HEK293 (cell line): ENCODE results near the gene CPTP.

Experiments used
- BCL11B ChIP-seq: fragments of 450-650 bp; formaldehyde crosslinking; IDR thresholded peaks from 2 replicates; pipeline ENCODE4 v1.5.1; 2016; ENCODE audit warnings: low read depth, missing biosample characterization, missing genetic modification characterization
- EGR2 ChIP-seq: fragments of 450-650 bp; formaldehyde crosslinking; IDR thresholded peaks from 2 replicates; pipeline ENCODE4 v1.5.1; 2016; ENCODE audit warnings: low read depth, missing biosample characterization, missing genetic modification characterization
- HOXC10 ChIP-seq: sonication (generic); formaldehyde crosslinking; IDR thresholded peaks from 2 replicates; pipeline ENCODE4 v1.8.1; 2023; ENCODE audit warnings: mild to moderate bottlenecking, missing genetic modification reagents
- KLF16 ChIP-seq: fragments of 450-650 bp; formaldehyde crosslinking; IDR thresholded peaks from 2 replicates; pipeline ENCODE4 v1.5.1; 2017; ENCODE audit warnings: missing biosample characterization, missing genetic modification characterization
- PRDM2 ChIP-seq: fragments of 450-650 bp; formaldehyde crosslinking; IDR thresholded peaks from 2 replicates; pipeline ENCODE4 v1.5.1; 2016; ENCODE audit warnings: missing biosample characterization, missing genetic modification characterization, borderline replicate concordance
- PRDM4 ChIP-seq: fragments of 450-650 bp; formaldehyde crosslinking; IDR thresholded peaks from 2 replicates; pipeline ENCODE4 v1.5.1; 2017; ENCODE audit warnings: missing biosample characterization, missing genetic modification characterization
- SALL2 ChIP-seq: fragments of 450-650 bp; formaldehyde crosslinking; IDR thresholded peaks from 2 replicates; pipeline ENCODE4 v1.5.0; 2017; ENCODE audit warnings: missing biosample characterization, mild to moderate bottlenecking, missing genetic modification characterization, borderline replicate concordance
- SCRT2 ChIP-seq: fragments of 450-650 bp; formaldehyde crosslinking; IDR thresholded peaks from 2 replicates; pipeline ENCODE4 v1.5.1; 2016; ENCODE audit warnings: missing biosample characterization, missing genetic modification characterization
- ZBTB26 ChIP-seq: fragments of 450-650 bp; formaldehyde crosslinking; optimal IDR thresholded peaks from 2 replicates; pipeline ENCODE3; 2016; ENCODE audit warnings: missing biosample characterization, mild to moderate bottlenecking, missing genetic modification characterization
- ZBTB48 ChIP-seq: fragments of 450-650 bp; formaldehyde crosslinking; IDR thresholded peaks from 2 replicates; pipeline ENCODE4 v1.5.1; 2016; ENCODE audit warnings: missing biosample characterization, missing genetic modification characterization
- ZBTB6 ChIP-seq: fragments of 450-650 bp; formaldehyde crosslinking; IDR thresholded peaks from 2 replicates; pipeline ENCODE4 v1.5.1; 2017; ENCODE audit warnings: missing biosample characterization, missing genetic modification characterization
- ZFP41 ChIP-seq: fragments of 450-650 bp; formaldehyde crosslinking; IDR thresholded peaks from 2 replicates; pipeline ENCODE4 v1.5.1; 2016; ENCODE audit warnings: missing biosample characterization, missing genetic modification characterization, borderline replicate concordance
- ZFP69B ChIP-seq: fragments of 450-650 bp; formaldehyde crosslinking; IDR thresholded peaks from 2 replicates; pipeline ENCODE4 v1.5.1; 2016; ENCODE audit warnings: missing biosample characterization, missing genetic modification characterization
- ZNF175 ChIP-seq: fragments of 450-650 bp; formaldehyde crosslinking; IDR thresholded peaks from 2 replicates; pipeline ENCODE4 v1.5.1; 2016; ENCODE audit warnings: missing biosample characterization, missing genetic modification characterization
- ZNF23 ChIP-seq: fragments of 450-650 bp; formaldehyde crosslinking; IDR thresholded peaks from 2 replicates; pipeline ENCODE4 v1.5.1; 2016; ENCODE audit warnings: missing biosample characterization, missing genetic modification characterization, borderline replicate concordance
- ZNF311 ChIP-seq: fragments of 450-650 bp; formaldehyde crosslinking; IDR thresholded peaks from 2 replicates; pipeline ENCODE4 v1.5.1; 2017; ENCODE audit warnings: missing biosample characterization, missing genetic modification characterization, borderline replicate concordance
- ZNF335 ChIP-seq: fragments of 450-650 bp; formaldehyde crosslinking; conservative IDR thresholded peaks from 2 replicates; pipeline ENCODE4 v1.5.1; 2016; ENCODE audit warnings: missing biosample characterization, missing genetic modification characterization
- ZNF404 ChIP-seq: fragments of 450-650 bp; formaldehyde crosslinking; IDR thresholded peaks from 2 replicates; pipeline ENCODE4 v1.5.1; 2017; ENCODE audit warnings: missing biosample characterization, missing genetic modification characterization
- ZNF488 ChIP-seq: fragments of 450-650 bp; formaldehyde crosslinking; IDR thresholded peaks from 2 replicates; pipeline ENCODE4 v1.5.1; 2016; ENCODE audit warnings: missing biosample characterization, missing genetic modification characterization
- ZNF580 ChIP-seq: fragments of 450-650 bp; formaldehyde crosslinking; IDR thresholded peaks from 2 replicates; pipeline ENCODE4 v1.5.1; 2016; ENCODE audit warnings: missing biosample characterization, missing genetic modification characterization
- ZNF623 ChIP-seq: fragments of 450-650 bp; formaldehyde crosslinking; IDR thresholded peaks from 2 replicates; pipeline ENCODE4 v1.5.1; 2016; ENCODE audit warnings: missing biosample characterization, missing genetic modification characterization
- ZNF658 ChIP-seq: fragments of 450-650 bp; formaldehyde crosslinking; IDR thresholded peaks from 2 replicates; pipeline ENCODE4; 2016; ENCODE audit warnings: missing biosample characterization, missing genetic modification characterization
- ZNF768 ChIP-seq: fragments of 450-650 bp; formaldehyde crosslinking; IDR thresholded peaks from 2 replicates; pipeline ENCODE4 v1.5.1; 2018; ENCODE audit warnings: missing biosample characterization, mild to moderate bottlenecking, missing genetic modification characterization

CPTP gene

GRCh38 chr1:1307923-1308755 is 16.5 kb upstream of the CPTP start, which contains the start of the genes ACAP3 and PUSL1 (continued):
- TF ChIP-seq PRDM2 (no peak), ZFP69B (tag by site-specific recombination) (peak; percentile 68), ZNF580 (peak; percentile 67; the same call in 1 of the 2 replicates), ZBTB48 (tag by site-specific recombination) (peak; percentile 100), ZNF23 (tag by site-specific recombination) (no peak), ZNF768 (no peak), SALL2 (no peak; the same call in 1 of the 2 replicates), ZFP41 (tag by site-specific recombination) (no peak), ZBTB6 (tag by site-specific recombination) (0 out of 2 replicates have a peak, but pooled peaks have one; percentile 29), KLF16 (peak; percentile 89), ZNF623 (tag by site-specific recombination) (0 out of 2 replicates have a peak, but pooled peaks have one; percentile 12), ZNF175 (tag by site-specific recombination) (no peak), EGR2 (peak; percentile 92), PRDM4 (tag by site-specific recombination) (peak; percentile 53; the same call in 1 of the 2 replicates), SCRT2 (tag by site-specific recombination) (no peak), BCL11B (peak; percentile 61; the same call in 1 of the 2 replicates), ZNF311 (no peak), ZNF335 (tag by site-specific recombination) (peak; percentile 72), ZNF488 (tag by site-specific recombination) (no peak), ZNF658 (tag by site-specific recombination) (no peak), ZBTB26 (tag by site-specific recombination) (peak; percentile 96), HOXC10 (CRISPR knock-in tag) (no peak), ZNF404 (tag by site-specific recombination) (no peak)
